Brain microvascular endothelial cell (primary cell): Measurements from ENCODE around the gene AFDN.

Experiments used
- DNase-seq: peaks from one replicate; pipeline ENCODE4 v3.0.0-alpha.2; 2020
- H3K27ac ChIP-seq: fragments of 250-450 bp; sonication (Bioruptor Pico); 2 replicates; pipeline ENCODE4 v1.5.1; 2020; ENCODE audit warnings: mild to moderate bottlenecking, moderate library complexity
- H3K27me3 ChIP-seq: fragments of 250-450 bp; sonication (Bioruptor Pico); replicated peaks from 2 replicates; pipeline ENCODE4 v1.5.1; 2020; ENCODE audit warnings: mild to moderate bottlenecking
- H3K36me3 ChIP-seq: fragments of 250-450 bp; sonication (Bioruptor Pico); replicated peaks from 2 replicates; pipeline ENCODE4 v1.5.1; 2020; ENCODE audit warnings: mild to moderate bottlenecking
- H3K4me3 ChIP-seq: 2 replicates; pipeline ENCODE4 v1.5.1; 2011; ENCODE audit warnings: low read depth, mild to moderate bottlenecking, control low read depth, low read length, moderate library complexity
- CTCF ChIP-seq: IDR thresholded peaks from 2 replicates; pipeline ENCODE4 v1.5.1; 2011; ENCODE audit warnings: low read depth, mild to moderate bottlenecking, moderate library complexity, low read length, control low read depth, inconsistent platforms; ENCODE audit errors: missing control alignments
- in situ Hi-C: cut with HindIII; loops from 2 replicates; pipeline ENCODE4 v1.10.0; 2017; ENCODE audit warnings: low sequenced_read_pairs, low pct_ligation_motif_present

AFDN gene

GRCh38 chr6:167858086-167858591 lies 31.4 kb downstream of the AFDN start:
- H3K4me3 ChIP-seq, result no peak overlapping the region
- no peak for TF ChIP-seq CTCF
- H3K27ac ChIP-seq, result peak overlapping the region; percentile 86
- H3K36me3 ChIP-seq, result no peaks in the 10 kb centered on the region
- in situ Hi-C loops, result no loop called here
- peak; percentile 33 for DNase-seq
- no peaks in the 10 kb centered on the region for H3K27me3 ChIP-seq

DNA sequence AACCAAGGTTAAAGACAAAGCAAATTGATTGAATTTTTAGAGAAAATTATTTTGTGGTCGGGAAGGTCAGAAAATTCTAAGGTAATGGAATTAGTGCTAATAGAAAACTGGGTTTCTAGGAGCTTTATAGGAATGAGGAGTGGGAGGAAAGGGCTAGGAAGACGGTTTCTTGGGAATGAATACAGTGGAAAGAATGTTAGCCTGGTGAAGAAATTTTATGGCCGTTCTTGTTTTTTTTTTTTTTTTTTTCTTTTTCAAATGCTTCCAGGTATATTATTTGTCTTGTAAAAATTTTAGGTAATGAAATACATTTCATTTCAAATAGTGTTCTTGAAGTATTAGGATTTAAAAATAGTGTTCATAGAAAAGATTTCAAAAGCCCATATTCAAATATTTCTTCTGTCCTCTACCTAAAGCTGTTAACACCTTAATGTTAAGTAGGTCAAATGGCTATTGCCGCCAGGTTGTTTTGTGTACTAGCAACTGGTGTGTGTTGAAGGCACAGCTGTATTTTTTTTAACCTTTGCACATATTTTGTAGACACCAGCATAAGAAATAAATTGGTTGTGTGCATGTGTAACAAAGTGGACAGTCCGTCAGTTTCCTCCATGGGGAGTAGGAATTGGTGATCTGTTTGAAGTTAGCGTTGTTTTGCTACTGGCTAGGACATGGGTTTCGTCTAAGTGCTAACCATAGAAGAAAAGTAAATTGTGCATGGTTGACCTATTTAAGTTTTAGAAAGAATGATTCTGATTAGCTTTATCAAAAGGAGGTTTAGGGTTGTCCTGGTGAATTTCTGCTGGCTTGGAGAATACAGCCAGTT lies 32.3 kb downstream of the AFDN start:
- in situ Hi-C loops, result no loop called here
- DNase-seq, result no peak
- no peaks in the 10 kb centered on the region for H3K36me3 ChIP-seq
- H3K27ac ChIP-seq, result peak overlapping the region; percentile 86
- TF ChIP-seq CTCF, result no peak
- H3K27me3 ChIP-seq, result no peaks in the 10 kb centered on the region
- no peak overlapping the region for H3K4me3 ChIP-seq

DNA sequence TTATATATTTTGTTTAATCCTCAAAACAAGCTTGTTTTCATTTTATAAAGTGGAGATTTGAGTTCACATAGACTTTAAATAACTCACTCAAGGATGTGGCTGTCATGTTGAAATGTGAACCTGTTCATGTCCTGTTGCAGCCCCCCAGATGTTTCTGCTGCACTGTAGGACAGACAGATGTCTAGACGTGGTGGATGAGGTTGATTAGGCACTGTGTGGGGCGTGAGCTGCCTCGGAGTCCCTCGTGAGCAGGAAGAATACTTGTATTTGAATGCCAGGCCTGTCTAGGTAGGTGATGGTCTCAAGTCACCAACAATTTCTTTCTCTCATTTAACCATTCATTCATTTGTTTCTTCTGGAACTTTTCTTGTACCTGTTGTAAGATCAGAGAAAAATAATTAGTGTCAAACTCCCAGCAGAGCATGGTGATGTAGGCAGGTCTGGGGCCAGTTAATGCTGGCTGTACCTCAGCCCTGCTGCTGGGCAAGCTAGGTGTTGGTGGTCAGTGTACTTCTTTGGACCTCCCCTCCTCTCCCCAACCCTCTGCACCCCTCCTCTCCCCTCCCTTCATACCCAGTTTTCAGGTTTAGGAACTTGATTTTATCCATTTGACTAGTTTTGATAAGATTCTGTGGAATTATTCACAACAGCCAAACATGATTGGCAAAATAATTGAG lies 34.0 kb downstream of the AFDN start:
- DNase-seq, result no peak
- no peak for TF ChIP-seq CTCF
- in situ Hi-C loops, result no loop called here
- H3K27me3 ChIP-seq, result no peaks in the 10 kb centered on the region
- H3K36me3 ChIP-seq, result no peaks in the 10 kb centered on the region
- H3K4me3 ChIP-seq, result no peak overlapping the region
- H3K27ac ChIP-seq, result no peak overlapping the region

DNA sequence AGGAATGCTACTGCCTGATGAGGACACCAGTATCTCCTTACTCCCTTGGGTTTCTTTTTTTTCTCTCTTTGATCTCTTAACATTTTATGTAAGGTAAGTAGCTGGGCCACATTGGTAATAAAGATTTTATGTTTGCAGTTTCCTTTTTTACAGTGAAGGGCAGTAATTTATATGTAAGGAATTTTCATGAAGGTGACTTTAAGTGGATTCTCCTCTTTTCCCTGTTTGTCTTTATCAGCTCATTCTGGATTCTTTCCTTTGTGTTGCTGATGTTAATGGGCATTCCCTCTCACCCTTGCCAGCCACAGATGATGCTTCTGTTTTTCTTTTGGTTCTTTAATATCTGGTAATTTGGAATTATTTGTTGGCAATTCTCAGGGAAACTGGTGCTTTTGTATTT lies 34.7 kb downstream of the AFDN start:
- DNase-seq, result no peak
- no peak overlapping the region for H3K4me3 ChIP-seq
- H3K36me3 ChIP-seq, result no peaks in the 10 kb centered on the region
- no peak for TF ChIP-seq CTCF
- no peak overlapping the region for H3K27ac ChIP-seq
- in situ Hi-C loops, result no loop called here
- H3K27me3 ChIP-seq, result no peaks in the 10 kb centered on the region

GRCh38 chr6:167863897-167864296 lies 37.2 kb downstream of the AFDN start:
- DNase-seq, result no peak
- in situ Hi-C loops, result no loop called here
- Histone ChIP-seq H3K27me3 (no peaks in the 10 kb centered on the region), H3K36me3 (no peaks in the 10 kb centered on the region), H3K4me3 (no peak overlapping the region), H3K27ac (no peak overlapping the region)
- no peak for TF ChIP-seq CTCF
